Pancreas (tissue), 10 donors: ENCODE measurements around the gene PAPPA. TPM values are rescaled to one million over a fixed set of nuclear protein-coding genes. Genes with fewer than 3 reads are reported as not detected.

ENCODE experiments used
- ATAC-seq, 4 donors: fragments of 200-7000 bp; cut with Tn5 transposase; one replicate each; pipeline versions ENCODE4 v1.8.0 to v1.9.1; 2020; ENCODE audit warnings: mild to moderate bottlenecking in 4 of 4, moderate library complexity in 4 of 4
- DNase-seq, 6 donors: peaks; one replicate each; pipeline ENCODE4 v3.0.0-alpha.2; 2020
- FAIRE-seq: peaks from 2 replicates; lab custom pipeline; 2012; peaks lifted over from hg19 to GRCh38; lab: Jason Lieb, UNC
- H3K27ac ChIP-seq, 4 donors: fragments of 200-600 bp; sonication (generic); 1 replicate in 3 of 4; 2 replicates in 1 of 4; pipeline versions ENCODE4 v1.5.0 to v1.8.0; 2020
- H3K27me3 ChIP-seq, 4 donors: fragments of 200-600 bp; one replicate each; pipeline ENCODE4 v1.8.0; 2021
- H3K36me3 ChIP-seq, 3 donors: fragments of 200-600 bp; sonication (generic) in 1 of 3; one replicate each; pipeline versions ENCODE4 v1.5.0 to v1.8.0; 2020 to 2021
- H3K4me1 ChIP-seq, 3 donors: fragments of 200-600 bp; one replicate each; pipeline ENCODE4 v1.8.0; 2021
- H3K4me3 ChIP-seq, 4 donors: fragments of 200-600 bp; sonication (generic) in 2 of 4; one replicate each; pipeline versions ENCODE4 v1.5.0 to v1.8.0; 2020 to 2021
- H3K9me3 ChIP-seq, 4 donors: fragments of 200-600 bp; one replicate each; pipeline ENCODE4 v1.8.0; 2021
- CTCF ChIP-seq, 4 donors: fragments of 200-600 bp; sonication (generic) in 3 of 4; IDR thresholded peaks; one replicate each; pipeline versions ENCODE4 v1.5.0 to v1.8.0; 2021; ENCODE audit warnings: antibody characterized with exemption in 4 of 4
- WGBS, 2 donors: extraction: QIAGEN DNeasy Blood & Tissue Kit; methylation state at CpG; one replicate each; pipeline ENCODE4 v1.1.7; 2013; 5-methylcytosine and 5-hydroxymethylcytosine counted together
- intact Hi-C, 3 donors: fragments of 100-400 bp; cut with DNase I; formaldehyde crosslinking; loops; one replicate each; pipeline versions ENCODE4 v1.11.1 to v1.14.2; 2022
- polyA plus RNA-seq, 2 donors: library from polyadenylated mRNA; stranded (reverse); fragments of 200-250 nt; gene quantifications; one replicate each; pipeline ENCODE4 v1.2.3, GENCODE V29; 2013
- total RNA-seq, 6 donors: library from RNA; stranded (reverse); fragmentation: NEBNext Ultra II Directional in 4 of 6; extraction: Animal tissue kit (Norgen Biotek cat#: 25700) in 4 of 6; gene quantifications; one replicate each; pipeline versions ENCODE4 v1.2.1 to v1.2.4, GENCODE V29; 2021 to 2023
- donor health status: healthy with polysubstance abuse.
- donor health status: DM: no; HTN: no; CAD: no; lungs with moderate emphysema.
- donor health status: DM: no; HTN: no; CAD: no.
- donor health status: control.
- donor health status: control.
- donor health status: Bipolar disorder and iron deficiency.
- donor health status: DM: yes; HTN: yes; CAD: no.
- donor health status: DM: no; HTN: no; CAD: no.
- donor health status: DM: no; HTN: no; CAD: no.
- donor health status: DM: yes; HTN: yes; CAD: no.

The PAPPA gene
- total and polyA plus RNA-seq, 8 donors, result 0.11 to 3.4 (median 0.76) TPM

- no peak for ATAC-seq
- WGBS, 2 donors, result 89 to 96% methylated on average over 4 of the region's 4 CpGs
- Histone ChIP-seq H3K4me1 (no peaks in the 10 kb centered on the region), H3K27me3 (no peaks in the 10 kb centered on the region), H3K27ac (no peak overlapping the region), H3K4me3 (no peak overlapping the region), H3K36me3 (no peaks in the 10 kb centered on the region), H3K9me3 (no peaks in the 10 kb centered on the region)
- TF ChIP-seq CTCF (IDR thresholded peaks at IDR 0.05), result no peak
- FAIRE-seq, result no peak
- intact Hi-C loops, result no loop called here
- DNase-seq, result no peak
Measured at GRCh38 chr9:116372786-116373185, 219.2 kb downstream of the PAPPA start.

- no peak overlapping the region for H3K4me3 ChIP-seq
- WGBS, 2 donors, result 76 to 80% methylated on average over 8 of the region's 8 CpGs
- no peak overlapping the region for H3K27ac ChIP-seq
- no peaks in the 10 kb centered on the region for H3K27me3 ChIP-seq
- DNase-seq, result no peak
- no peaks in the 10 kb centered on the region for H3K9me3 ChIP-seq
- no peaks in the 10 kb centered on the region for H3K4me1 ChIP-seq
- ATAC-seq, result no peak
- intact Hi-C loops, result no loop called here
- no peak for TF ChIP-seq CTCF (IDR thresholded peaks at IDR 0.05)
- no peak for FAIRE-seq
- H3K36me3 ChIP-seq, result no peaks in the 10 kb centered on the region
Measured at GRCh38 chr9:116377179-116377798, 223.7 kb downstream of the PAPPA start.

GRCh38 chr9:116378873-116379272 lies 225.3 kb downstream of the PAPPA start:
- H3K27ac ChIP-seq, result no peak overlapping the region
- no peak for TF ChIP-seq CTCF (IDR thresholded peaks at IDR 0.05)
- no peaks in the 10 kb centered on the region for H3K9me3 ChIP-seq
- no peaks in the 10 kb centered on the region for H3K36me3 ChIP-seq
- intact Hi-C loops, result no loop called here
- no peaks in the 10 kb centered on the region for H3K27me3 ChIP-seq
- no peak overlapping the region for H3K4me3 ChIP-seq
- ATAC-seq, result no peak
- FAIRE-seq, result no peak
- no peak for DNase-seq
- no peaks in the 10 kb centered on the region for H3K4me1 ChIP-seq
- WGBS, 2 donors, result 97 to 98% methylated on average over 2 of the region's 2 CpGs

- intact Hi-C loops, result loop anchor here in 1 of 3 donors (10.0 kb wide), 1 partner anchor 75 kb away; no protein-coding TSS in a partner anchor
- H3K36me3 ChIP-seq, result no peaks in the 10 kb centered on the region
- 93 to 95% methylated on average over 2 of the region's 2 CpGs for WGBS, 2 donors
- H3K4me3 ChIP-seq, result no peak overlapping the region
- no peak for TF ChIP-seq CTCF (IDR thresholded peaks at IDR 0.05)
- H3K9me3 ChIP-seq, result no peaks in the 10 kb centered on the region
- FAIRE-seq, result no peak
- no peak for DNase-seq
- H3K4me1 ChIP-seq, result no peaks in the 10 kb centered on the region
- no peak for ATAC-seq
- H3K27me3 ChIP-seq, result no peaks in the 10 kb centered on the region
- H3K27ac ChIP-seq, result no peak overlapping the region
Measured at GRCh38 chr9:116379821-116380220, 226.2 kb downstream of the PAPPA start.

- H3K9me3 ChIP-seq, result no peaks in the 10 kb centered on the region
- no peaks in the 10 kb centered on the region for H3K36me3 ChIP-seq
- TF ChIP-seq CTCF (IDR thresholded peaks at IDR 0.05), result no peak
- H3K27ac ChIP-seq, result no peak overlapping the region
- no peak for DNase-seq
- H3K4me1 ChIP-seq, result no peaks in the 10 kb centered on the region
- intact Hi-C loops, result loop anchor here in 1 of 3 donors (10.0 kb wide), 1 partner anchor 74 kb away; no protein-coding TSS in a partner anchor
- no peak for FAIRE-seq
- H3K27me3 ChIP-seq, result no peaks in the 10 kb centered on the region
- H3K4me3 ChIP-seq, result no peak overlapping the region
- no peak for ATAC-seq
Measured at GRCh38 chr9:116380496-116380995, 227.0 kb downstream of the PAPPA start.
